GM21786 (cell line): ENCODE data around the gene C14orf119.

ENCODE experiments used
- ATAC-seq: cut with Tn5 transposase; IDR thresholded peaks from one replicate; pipeline ENCODE4 v1.9.1; 2021; ENCODE audit not compliant: unreplicated experiment

Gene C14orf119

GRCh38 chr14:23124337-23124954, 29.1 kb downstream of the C14orf119 start:
- ATAC-seq = no peak

- ATAC-seq = no peak
Observed at GRCh38 chr14:23125011-23125410, 29.7 kb downstream of the C14orf119 start.

- no peak for ATAC-seq
Observed at GRCh38 chr14:23125933-23126524, 30.7 kb downstream of the C14orf119 start.

GRCh38 chr14:23126548-23127278, 31.4 kb downstream of the C14orf119 start:
- ATAC-seq = no peak

- no peak for ATAC-seq
Observed at GRCh38 chr14:23127861-23128260, 32.6 kb downstream of the C14orf119 start.

- no peak for ATAC-seq
Observed at GRCh38 chr14:23128969-23129758, 33.9 kb downstream of the C14orf119 start.

- ATAC-seq = no peak
Observed at GRCh38 chr14:23129759-23130316, 34.5 kb downstream of the C14orf119 start.

GRCh38 chr14:23130871-23131270, 35.6 kb downstream of the C14orf119 start:
- no peak for ATAC-seq

GRCh38 chr14:23131482-23131881, 36.2 kb downstream of the C14orf119 start:
- no peak for ATAC-seq

GRCh38 chr14:23132970-23133369, 37.7 kb downstream of the C14orf119 start:
- no peak for ATAC-seq

GRCh38 chr14:23136566-23137133, 41.3 kb downstream of the C14orf119 start:
- ATAC-seq = no peak

GRCh38 chr14:23137192-23137812, 42.0 kb downstream of the C14orf119 start:
- no peak for ATAC-seq

- ATAC-seq = no peak
Observed at GRCh38 chr14:23137813-23138535, 42.7 kb downstream of the C14orf119 start.

GRCh38 chr14:23139874-23140273, 44.6 kb downstream of the C14orf119 start:
- ATAC-seq = no peak

GRCh38 chr14:23140371-23140770, 45.1 kb downstream of the C14orf119 start:
- no peak for ATAC-seq

- no peak for ATAC-seq
Observed at GRCh38 chr14:23141706-23142444, 46.6 kb downstream of the C14orf119 start.

GRCh38 chr14:23142826-23143225, 47.5 kb downstream of the C14orf119 start:
- ATAC-seq = no peak

GRCh38 chr14:23143911-23144310, 48.6 kb downstream of the C14orf119 start:
- no peak for ATAC-seq

GRCh38 chr14:23145794-23146350, 50.6 kb downstream of the C14orf119 start:
- ATAC-seq = no peak
